Activated T-cell treated with anti-CD3 and anti-CD28 coated beads for 24 hours (primary cell): Measurements from ENCODE around the gene MEIS2.

Source experiments
- DNase-seq: peaks from one replicate; pipeline ENCODE4 v3.0.0-alpha.2; 2020; ENCODE audit warnings: low read depth

MEIS2 gene

DNA sequence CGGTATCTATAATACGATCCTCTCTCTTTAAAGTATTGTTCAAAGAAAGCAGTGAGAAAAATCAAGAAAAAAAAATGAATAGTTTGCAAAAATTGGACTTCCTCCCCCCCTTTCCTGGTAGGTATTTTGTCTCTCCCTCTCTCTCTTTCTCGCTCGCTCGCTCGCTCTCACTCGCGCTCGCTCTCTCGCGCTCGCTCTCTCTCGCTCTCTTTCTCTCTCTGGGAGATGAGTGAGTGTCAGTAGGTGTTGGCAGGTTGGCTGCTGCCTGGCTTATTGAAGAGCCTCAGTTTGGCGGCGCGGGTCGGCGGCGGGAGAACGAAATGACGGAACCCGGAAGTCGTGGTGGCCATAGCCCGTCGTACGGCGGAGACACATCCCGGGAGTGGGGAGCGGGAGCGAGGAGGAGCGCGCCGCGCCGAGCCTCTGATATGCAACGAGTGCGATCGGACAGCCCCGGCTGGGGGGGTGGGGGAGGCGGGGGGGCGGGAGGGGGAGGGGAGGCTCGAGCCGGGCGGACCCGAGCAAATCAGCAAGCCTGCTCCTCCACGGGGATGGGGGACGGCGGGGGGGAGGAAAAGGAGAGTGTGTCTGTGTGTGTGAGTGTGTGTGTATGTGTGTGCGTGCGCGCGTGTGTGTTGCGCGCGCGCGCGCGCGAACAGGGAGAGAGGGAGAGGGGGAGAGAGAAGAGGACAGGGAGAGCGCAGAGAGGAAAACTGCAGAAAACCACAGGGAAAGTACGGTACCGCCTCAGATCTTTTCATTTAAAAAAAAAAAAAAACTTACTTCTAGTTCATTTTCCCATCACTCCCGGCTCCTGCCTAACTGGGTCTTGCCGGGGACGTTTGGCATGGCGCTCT, at the start of gene MEIS2:
MEIS2 (minus strand) TSS at position 441 of the 857 bp plus-strand sequence. CDS start 1,083 bp downstream, outside the sequence.
- no peak for DNase-seq

DNA sequence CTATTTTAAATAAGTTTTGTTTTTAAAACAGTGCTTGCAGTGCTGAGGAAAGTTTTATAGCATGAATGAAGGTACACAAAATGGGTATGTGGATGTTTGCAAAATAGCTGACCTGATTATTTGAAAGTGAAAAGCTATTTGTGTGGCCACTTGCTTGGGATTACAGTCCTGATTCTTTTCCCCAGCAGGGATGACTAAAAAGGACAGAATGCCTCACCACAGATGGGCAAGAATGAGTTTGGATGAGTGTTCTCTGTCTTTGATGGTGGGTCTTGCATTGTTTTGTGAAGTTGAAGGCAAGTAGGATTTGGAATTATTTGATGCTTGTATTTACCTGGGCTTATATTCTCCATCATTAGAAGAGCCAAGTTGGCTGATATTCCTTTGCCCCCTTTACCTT, 48.8 kb upstream of the MEIS2 start:
- no peak for DNase-seq

DNA sequence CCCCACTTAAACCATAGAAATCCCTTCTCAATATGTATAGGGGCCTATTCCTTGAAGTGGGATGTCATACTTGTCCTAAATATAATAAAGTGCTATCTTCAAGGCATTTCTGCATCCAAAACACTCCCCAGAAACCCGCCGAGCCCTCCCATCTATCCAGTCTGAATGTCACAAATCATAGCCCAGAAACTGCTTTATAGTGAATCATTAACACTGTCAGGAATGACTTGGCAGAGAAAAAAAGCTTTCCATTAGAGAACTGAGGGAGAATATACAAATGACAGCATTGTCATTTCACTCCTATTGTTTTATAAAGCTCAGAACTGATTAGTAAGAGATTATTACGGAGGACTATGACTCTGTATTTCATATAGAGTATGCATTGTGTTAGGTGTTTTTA, 48.4 kb upstream of the MEIS2 start:
- DNase-seq = no peak

DNA sequence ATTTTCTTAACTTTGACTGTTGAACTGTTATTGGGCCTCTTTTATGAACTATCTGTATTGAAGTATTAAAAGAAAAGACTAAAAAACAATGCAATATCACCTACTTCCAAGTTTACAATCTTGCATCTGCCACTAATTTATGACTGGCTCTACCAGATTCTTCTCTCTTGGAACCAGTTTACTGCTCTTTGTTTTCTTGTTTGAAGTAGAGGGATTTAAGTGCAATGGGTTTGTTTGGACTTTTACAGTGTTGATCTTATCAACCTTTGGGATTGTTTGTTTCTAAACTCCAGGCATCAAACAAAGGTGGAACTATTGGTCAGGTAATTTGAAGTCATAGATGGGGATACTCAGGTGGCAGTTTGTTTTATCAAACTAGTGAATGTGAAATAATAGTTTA, 43.0 kb upstream of the MEIS2 start:
- no peak for DNase-seq

DNA sequence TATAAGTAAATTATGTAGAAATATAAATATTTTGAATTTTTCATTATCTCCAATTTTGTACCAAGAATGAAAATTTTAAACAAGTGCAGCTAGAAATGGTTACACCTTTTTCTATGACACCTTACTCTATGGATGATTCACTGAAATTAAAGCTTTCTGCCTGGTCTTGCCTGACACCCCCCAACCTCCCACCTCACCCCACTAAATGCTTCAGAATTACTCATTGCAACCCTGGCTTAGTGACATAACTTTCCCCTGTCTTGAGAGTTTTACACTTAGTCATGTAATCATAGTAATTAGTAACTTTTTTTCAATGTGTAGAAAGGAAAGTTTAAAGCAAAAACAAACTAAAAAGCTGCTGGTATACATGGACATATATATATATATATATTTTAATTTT, 42.0 kb upstream of the MEIS2 start:
- no peak for DNase-seq

DNA sequence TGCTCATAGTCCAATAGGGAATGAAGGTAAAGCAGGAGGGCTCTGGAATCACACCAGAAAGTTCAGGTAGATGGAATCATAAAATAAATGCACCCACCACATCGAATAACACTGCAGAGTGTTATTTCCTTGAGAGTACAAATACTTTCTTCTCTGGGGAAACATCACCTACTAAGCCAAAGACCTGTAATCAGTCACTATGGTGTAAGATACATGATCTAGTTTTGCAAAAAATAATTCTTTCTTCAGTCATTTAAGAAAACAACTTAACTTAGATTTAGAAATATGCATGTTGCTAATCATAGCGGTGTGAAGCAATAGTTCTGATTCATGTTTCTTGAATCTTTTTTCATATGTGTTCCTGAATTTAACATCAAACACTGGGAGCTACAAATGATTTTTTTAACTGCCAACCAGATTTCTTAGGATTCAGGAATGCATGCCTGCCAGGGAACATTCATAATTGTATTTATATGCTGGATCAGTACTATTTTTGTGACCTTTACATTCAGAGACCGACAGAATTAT, 40.2 kb upstream of the MEIS2 start:
- DNase-seq = no peak

DNA sequence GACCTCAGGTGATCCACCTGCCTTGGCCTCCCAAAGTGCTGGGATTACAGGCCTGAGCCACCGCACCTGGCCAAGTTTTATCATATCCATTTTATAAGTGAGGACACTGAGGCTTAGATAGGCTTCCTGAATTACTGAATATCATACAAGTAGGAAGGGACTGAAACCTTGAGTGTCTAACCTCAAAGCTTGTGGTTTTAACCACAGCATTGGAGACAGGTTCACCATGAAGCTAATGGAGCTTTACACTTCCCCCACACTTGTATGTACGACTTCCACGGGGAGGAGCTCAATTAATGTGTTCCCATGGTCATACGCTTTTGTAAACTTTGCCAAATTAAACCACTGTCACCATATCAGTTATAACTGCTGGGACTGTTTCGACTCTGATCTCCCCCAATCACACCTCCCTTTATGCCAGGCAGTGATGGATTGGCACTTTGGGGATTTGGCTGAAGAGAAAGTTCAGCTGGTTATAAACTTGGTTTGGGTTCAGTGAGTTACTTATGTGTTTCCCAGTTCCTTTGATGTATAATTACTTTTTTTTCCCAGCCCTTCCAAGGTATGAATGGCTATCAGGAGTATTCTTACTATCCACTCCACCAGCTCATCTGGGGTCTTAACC, 38.4 kb upstream of the MEIS2 start:
- DNase-seq = no peak

DNA sequence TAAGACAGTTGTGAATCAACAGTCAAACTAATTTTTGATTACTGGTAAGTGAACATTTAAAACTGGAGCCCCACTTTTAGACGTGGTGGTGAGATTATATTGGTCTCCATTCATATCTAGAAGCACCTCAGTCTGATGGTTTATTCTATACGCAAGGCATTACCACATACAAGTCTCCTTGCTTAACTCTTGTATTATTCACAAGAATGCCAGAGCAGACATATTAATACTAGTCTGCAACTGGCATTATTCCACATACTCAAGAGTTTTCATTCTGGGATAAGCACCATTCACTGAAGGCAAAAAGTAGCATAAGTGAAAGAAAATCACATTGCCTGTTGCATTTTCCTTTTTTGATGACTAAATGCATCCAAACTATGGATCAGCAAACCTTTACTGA, 36.9 kb upstream of the MEIS2 start:
- DNase-seq = no peak

DNA sequence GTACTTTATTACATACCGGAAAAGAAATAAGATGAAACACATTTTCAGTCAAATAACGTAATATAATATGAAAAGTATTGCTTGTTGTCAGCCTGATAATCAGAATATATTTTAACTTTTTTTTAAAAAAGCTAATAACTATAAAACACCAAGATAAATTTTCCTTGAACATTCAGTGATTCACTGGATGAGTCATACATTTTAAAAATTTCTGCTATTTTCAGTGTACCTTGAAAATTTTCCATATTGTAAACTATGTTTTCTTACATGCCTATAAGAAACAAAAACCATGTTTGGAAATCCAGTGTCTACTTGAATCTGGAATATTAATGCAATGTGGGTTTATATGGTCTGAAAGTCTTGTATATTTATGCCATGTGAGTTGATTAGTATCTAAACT, 36.3 kb upstream of the MEIS2 start:
- DNase-seq = no peak

DNA sequence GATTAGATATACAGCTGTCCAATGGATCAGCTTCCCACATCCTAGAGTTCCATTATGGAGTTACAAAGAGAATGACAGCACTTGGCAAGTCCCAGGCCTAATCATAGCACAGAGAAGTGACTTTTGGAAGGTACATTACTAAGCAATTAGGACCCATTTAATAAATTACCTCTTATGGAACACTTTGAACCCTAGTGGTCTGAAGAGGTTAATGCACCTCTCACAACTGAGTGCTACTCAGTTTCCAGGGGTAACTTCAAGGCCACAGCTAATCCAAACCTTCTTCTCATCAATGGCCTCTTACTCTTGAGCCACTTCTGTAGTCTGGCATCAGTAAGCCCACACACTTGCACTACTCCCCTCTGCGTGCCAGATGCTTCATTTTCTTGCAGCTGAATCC, 34.9 kb upstream of the MEIS2 start:
- no peak for DNase-seq

DNA sequence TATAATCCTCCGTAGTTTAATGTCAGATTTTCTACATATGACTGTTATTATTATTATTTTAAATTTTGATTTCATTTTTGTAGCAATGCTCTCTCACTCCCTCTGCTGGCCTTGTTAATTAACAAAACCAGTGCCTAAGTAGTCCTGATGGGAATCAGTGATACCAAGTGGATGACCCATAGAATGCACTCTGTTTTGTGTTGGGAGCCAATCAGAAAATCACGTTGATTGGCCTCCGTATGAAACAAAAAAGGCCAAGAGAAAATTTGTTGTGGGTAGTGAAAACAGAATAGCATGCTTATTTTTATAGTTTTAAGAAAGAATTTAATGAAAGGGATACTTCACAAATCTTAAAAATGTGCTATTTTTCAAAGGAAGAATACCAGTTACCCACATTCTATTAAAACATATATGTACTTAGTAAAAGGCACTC, 34.4 kb upstream of the MEIS2 start:
- no peak for DNase-seq

DNA sequence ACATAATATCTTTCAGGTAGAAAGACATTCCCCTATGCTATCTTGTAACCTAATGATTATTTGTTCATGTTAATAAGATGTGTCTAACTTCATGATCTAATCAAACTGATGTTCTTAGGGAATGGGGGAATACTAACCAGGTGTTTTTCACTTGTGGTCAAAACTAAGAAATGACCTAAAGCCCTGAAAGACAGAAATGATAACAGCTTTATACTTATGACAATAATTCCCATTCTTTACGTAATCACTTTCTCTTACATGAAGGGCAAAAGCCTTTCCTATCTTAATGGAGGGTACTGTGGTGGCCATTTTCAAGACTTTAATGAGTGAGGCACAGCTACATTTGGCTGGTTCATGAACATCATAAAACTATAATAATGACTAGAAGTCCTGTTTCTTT, 33.9 kb upstream of the MEIS2 start:
- no peak for DNase-seq

DNA sequence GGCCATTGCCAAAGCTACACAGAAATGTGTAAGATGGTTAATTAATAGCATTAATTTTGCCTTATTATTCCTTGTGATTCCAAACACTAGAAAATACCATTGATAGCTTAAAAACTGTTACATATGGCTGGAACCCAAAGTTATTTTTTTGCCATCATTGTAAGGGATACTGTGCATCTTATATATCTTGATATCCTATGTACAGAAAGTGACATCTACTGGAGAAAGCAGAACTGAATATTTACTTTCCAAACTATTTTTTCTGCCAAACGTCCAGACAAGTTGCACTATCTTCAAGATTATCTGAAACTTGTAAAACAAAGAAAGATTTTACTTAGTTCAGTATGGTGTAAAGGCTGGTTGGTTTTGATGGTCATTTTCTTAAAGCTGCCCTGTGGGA, 33.3 kb upstream of the MEIS2 start:
- DNase-seq = no peak

DNA sequence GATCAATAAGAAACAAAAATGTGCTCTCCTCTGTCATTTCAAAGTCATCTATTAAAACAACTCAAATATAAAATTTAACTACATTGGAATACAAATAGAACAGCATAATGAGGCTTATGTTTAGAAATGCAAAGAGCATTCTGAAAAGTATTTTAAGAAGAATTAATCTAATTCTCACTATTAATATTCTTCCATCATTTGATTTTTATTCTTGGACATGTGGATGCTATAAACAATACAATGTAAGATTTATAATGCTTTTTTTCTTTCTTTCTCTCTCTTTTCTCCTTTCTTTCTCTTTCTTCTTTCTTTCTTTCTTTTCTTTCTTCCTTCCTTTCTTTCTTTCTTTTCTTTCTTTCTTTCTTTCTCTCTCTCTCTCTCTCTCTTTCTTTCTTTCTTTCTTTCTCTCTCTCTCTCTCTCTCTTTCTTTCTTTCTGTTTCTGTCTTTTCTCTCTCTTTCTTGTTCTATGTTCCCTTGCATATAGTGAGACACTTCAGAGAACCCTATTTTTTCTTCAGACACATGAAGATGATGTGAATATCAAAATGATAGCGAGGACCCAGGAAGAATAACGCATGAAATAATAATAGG, 32.6 kb upstream of the MEIS2 start:
- no peak for DNase-seq

DNA sequence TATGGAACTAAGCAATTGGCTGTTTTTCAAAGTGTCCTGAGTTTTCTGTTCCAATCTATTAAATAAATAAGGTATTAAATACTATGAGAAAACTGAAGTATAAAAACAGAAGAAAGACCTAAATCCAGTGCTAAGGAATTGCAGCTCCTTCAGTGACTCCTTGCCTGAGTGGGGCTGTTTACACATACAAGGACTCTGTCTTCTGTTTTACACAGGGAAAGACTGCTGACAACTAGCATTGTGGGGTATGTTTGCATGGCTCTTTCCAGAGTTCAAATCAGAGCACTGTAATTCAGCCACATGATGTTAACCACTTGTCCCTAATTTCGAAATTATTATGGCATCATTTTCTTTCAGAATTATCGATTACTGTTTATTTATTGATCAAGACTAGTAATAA, 31.3 kb upstream of the MEIS2 start:
- no peak for DNase-seq

DNA sequence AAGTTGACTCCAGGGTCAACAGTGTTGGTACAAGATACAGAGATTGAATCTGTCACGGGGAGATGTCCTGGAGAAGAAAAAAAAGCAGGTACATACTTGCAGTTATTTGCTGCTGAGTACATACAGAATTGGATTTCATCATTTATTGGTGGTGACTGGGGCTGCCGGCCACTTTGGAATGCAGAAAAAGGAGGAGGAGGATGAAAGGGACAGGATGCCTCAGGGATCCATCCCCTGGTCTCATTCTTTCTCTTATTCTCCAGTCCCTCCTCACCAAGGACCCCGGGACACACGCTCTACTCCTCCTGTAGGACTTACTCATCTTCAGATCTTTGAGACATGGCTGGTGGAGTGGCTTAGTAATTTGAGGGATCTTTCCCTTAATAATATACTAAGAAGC, 30.0 kb upstream of the MEIS2 start:
- DNase-seq = no peak

DNA sequence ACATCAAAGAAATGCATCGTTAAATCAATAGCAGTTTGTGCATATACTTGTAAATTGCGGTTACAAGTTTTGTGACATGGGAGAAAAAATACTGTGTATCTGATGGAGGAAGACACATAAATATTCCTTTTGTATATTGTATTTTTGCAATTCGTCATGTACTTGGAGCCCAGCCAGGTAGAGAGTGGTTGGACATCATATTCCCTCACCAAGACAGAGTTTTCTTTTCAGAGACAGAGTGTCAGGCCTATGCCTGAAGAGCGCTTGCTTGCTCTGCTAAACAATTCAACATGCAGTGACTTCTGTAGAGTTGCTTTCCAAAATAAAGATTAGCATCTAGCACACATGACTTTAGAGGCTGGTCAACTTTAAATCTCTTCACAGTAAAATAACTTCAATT, 24.8 kb upstream of the MEIS2 start:
- DNase-seq = no peak

DNA sequence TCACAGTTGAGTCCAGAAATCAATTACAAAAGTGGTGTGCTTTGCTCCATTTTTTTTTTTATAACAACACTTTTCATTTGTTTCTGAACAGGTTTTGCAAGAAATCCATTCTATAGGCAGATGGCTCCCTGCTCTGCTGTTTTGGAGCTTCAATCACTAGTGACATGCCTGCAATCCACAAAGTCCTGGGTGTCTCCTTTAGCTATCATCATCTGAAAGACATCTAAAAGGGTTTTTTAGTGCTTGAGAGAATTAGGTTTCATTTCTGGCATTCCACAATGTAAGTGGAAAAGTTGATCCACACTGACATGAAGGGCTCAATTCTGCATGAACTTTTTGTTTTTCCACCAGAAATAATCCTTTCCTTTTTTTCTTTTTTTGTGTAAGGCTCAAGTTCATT, 24.0 kb upstream of the MEIS2 start:
- no peak for DNase-seq

DNA sequence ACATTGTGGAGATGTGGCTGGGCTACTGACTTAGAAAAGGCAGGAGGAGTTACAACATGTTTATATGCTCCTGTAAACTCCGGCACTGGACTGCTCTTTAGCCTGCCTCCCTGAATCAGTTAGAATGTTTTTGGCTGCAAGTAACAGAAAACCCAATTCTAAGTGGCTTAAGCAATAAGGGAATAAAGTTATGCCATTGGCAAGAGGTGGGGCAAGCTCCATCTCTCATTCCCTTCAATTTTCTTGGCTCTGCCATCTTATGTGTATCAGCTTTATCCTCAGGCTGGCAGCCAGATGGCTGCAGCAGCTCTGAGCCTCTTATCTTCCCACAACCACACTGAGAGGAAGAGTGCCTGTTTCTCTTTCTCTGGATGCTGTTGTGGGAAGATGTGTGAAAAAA, 22.4 kb upstream of the MEIS2 start:
- no peak for DNase-seq

DNA sequence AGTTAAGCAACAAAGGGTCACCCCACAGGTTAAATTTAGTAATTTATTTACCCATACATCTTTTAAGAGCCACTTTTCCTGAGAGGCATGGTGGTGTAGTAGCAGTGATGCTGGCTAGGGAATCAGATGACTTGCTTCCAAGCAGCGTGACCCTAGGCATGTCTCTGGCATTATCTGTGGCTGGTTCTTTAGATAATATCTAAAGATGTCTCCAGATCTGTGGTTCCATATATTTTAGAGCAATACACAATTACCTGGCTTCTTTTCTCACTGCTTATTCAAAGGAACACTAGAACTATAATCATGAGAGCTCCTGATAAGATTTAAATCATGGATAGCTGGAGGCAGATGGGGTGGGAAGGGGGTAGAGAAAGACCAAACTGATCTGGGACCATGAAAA, 21.1 kb upstream of the MEIS2 start:
- no peak for DNase-seq

DNA sequence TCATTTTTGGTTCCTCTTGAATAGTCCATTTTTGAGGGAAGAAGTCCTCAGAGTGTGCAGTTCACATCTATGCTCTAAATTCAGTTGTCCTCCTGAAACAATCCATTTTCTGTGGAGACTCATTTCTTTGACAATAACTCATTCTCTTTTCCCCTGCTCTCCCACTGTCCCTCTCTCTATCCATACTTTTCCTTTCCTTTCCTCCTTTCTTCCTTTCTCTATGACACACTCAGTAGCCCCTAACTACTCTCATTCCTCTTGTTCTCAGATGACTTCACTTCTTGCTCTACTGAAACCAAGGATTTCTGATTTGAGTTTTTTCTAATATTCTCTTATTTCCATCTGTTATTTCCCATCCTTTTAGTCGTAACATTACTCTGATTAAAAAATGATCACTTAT, 16.7 kb upstream of the MEIS2 start:
- no peak for DNase-seq

DNA sequence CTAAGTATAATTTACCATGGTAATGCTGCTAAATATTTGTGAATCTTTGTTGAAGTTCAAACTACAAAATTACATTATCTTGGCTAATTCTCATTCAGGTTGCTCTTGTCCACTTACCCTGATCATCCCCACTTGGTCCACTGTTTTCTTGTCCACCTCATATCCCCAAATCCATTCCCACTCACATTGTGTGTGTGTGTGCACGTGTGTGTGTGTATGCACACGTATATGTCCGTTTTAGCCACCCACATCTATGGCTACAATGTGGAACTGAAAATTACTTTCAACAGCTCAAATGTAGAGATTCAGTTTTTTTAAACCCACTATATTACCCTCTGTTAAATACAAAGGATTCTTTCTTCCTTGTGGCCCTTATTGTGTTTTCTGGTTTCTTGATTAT, 15.2 kb upstream of the MEIS2 start:
- DNase-seq = no peak

DNA sequence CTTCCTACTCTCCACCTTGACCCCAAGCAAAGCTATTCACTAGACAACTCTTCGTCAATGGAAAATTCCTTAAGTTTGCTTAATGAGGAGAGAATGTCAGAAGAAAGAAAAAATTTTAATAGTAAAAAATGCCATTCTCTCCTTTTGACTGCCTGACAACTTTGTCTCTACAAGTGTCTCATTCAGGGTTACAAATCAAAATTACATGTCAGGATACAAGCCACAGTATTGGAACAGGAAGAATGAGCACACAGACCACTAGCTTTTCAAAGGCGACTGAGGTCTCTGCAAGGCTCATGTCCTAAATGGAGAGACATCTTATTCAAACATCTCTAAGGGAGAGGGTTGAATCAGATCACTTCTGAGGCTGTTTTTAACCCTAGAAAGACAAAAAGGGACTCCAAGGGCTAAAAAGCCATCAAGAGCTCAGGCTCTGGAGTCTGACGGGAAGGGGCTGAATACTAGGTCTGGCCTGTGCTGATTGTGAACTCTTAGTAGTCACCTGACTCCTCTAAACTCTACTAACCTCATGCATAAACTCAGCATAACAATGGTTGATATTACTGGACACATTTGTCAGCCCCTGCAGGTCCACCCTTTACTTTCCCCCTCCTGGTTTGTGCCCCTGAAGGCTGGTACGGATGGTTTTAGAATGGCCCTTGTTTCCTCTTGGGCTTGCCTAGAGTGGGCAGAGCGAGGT, 12.8 kb upstream of the MEIS2 start:
- DNase-seq = no peak
